Astrocyte (in vitro differentiated cells and primary cell): Measurements from ENCODE around the gene CYGB. TPM values are rescaled to one million over a fixed set of nuclear protein-coding genes. Genes with fewer than 3 reads are reported as not detected.
A peak's percentile ranks its signal among the peaks of the same experiment; 100 is the strongest.
"Not testable (repeated sequence)": the region's sequence is repeated elsewhere in the genome, so short reads cannot be mapped to it uniquely, and the experiment has no call there.

Experiments used
- DNase-seq: peaks from one replicate; pipeline ENCODE4 v3.0.0-alpha.2; 2010; ENCODE audit warnings: low read depth
- FAIRE-seq: peaks from 2 replicates; lab custom pipeline; 2011; peaks lifted over from hg19 to GRCh38; lab: Jason Lieb, UNC
- H2AFZ ChIP-seq: 2 replicates; pipeline ENCODE4 v1.6.0; 2012; ENCODE audit warnings: low read depth, low read length, inconsistent platforms
- H3K27ac ChIP-seq: 2 replicates; pipeline ENCODE4 v1.5.1; 2011; ENCODE audit warnings: low read depth, low read length, inconsistent platforms
- H3K27me3 ChIP-seq: 2 replicates; pipeline ENCODE4 v1.6.0; 2011; ENCODE audit warnings: low read length, inconsistent platforms; ENCODE audit not compliant: insufficient read depth
- H3K36me3 ChIP-seq: 2 replicates; pipeline ENCODE4 v1.5.1; 2011; ENCODE audit warnings: low read length, inconsistent platforms; ENCODE audit not compliant: insufficient read depth
- H3K4me1 ChIP-seq: 2 replicates; pipeline ENCODE4 v1.5.1; 2011; ENCODE audit warnings: low read length, inconsistent platforms; ENCODE audit not compliant: insufficient read depth
- H3K4me2 ChIP-seq: 2 replicates; pipeline ENCODE4 v1.6.0; 2012; ENCODE audit warnings: low read length, inconsistent platforms
- H3K4me3 ChIP-seq: 2 replicates; pipeline ENCODE4 v1.5.1; 2011; ENCODE audit warnings: low read depth, mild to moderate bottlenecking, low read length, inconsistent platforms; ENCODE audit not compliant: insufficient read depth
- H3K79me2 ChIP-seq: 2 replicates; pipeline ENCODE4 v1.6.0; 2012; ENCODE audit warnings: mild to moderate bottlenecking, low read length, inconsistent platforms; ENCODE audit not compliant: insufficient read depth
- H3K9ac ChIP-seq: 2 replicates; pipeline ENCODE4 v1.6.0; 2012; ENCODE audit warnings: mild to moderate bottlenecking, low read length, inconsistent platforms
- H3K9me3 ChIP-seq: 2 replicates; pipeline ENCODE4 v1.5.1; 2012; ENCODE audit warnings: low read depth, mild to moderate bottlenecking, low read length, inconsistent platforms; ENCODE audit not compliant: insufficient read depth
- H4K20me1 ChIP-seq: 2 replicates; pipeline ENCODE4 v1.6.0; 2012; ENCODE audit warnings: low read length, inconsistent platforms; ENCODE audit not compliant: insufficient read depth
- H3K27ac Mint-ChIP-seq: one replicate; pipeline ENCODE4 v1.8.0; 2021; ENCODE audit warnings: mild to moderate bottlenecking, mixed read lengths; ENCODE audit not compliant: unreplicated experiment
- H3K27me3 Mint-ChIP-seq: one replicate; pipeline ENCODE4 v1.8.0; 2021; ENCODE audit warnings: low read depth, mixed read lengths; ENCODE audit not compliant: unreplicated experiment
- H3K36me3 Mint-ChIP-seq: one replicate; pipeline ENCODE4 v1.8.0; 2021; ENCODE audit warnings: low read depth, mixed read lengths; ENCODE audit not compliant: unreplicated experiment
- H3K4me1 Mint-ChIP-seq: one replicate; pipeline ENCODE4 v1.8.0; 2021; ENCODE audit warnings: low read depth, mixed read lengths; ENCODE audit not compliant: unreplicated experiment
- H3K4me3 Mint-ChIP-seq: one replicate; pipeline ENCODE4 v1.8.0; 2021; ENCODE audit warnings: mild to moderate bottlenecking, moderate library complexity, mixed read lengths; ENCODE audit not compliant: unreplicated experiment
- H3K9me3 Mint-ChIP-seq: one replicate; pipeline ENCODE4 v1.8.0; 2021; ENCODE audit warnings: mild to moderate bottlenecking, mixed read lengths; ENCODE audit not compliant: unreplicated experiment
- EZH2 ChIP-seq: IDR thresholded peaks from 2 replicates; pipeline ENCODE4 v1.6.1; 2012; ENCODE audit warnings: mild to moderate bottlenecking, low read length, inconsistent platforms; ENCODE audit not compliant: insufficient read depth
- total RNA-seq: library from RNA; stranded (reverse); gene quantifications from 2 replicates; pipeline ENCODE4 v1.2.1, GENCODE V29; 2021
- TF ChIP-seq, protein P1 (sequence below): IDR thresholded peaks from 2 replicates; pipeline ENCODE4 v1.5.1; 2011; ENCODE audit warnings: low read depth, mild to moderate bottlenecking, inconsistent platforms, low read length, moderate library complexity; ENCODE audit not compliant: insufficient read depth

Gene CYGB
- total RNA-seq, 1 donor from 2014 or later = 29.2 TPM

DNA sequence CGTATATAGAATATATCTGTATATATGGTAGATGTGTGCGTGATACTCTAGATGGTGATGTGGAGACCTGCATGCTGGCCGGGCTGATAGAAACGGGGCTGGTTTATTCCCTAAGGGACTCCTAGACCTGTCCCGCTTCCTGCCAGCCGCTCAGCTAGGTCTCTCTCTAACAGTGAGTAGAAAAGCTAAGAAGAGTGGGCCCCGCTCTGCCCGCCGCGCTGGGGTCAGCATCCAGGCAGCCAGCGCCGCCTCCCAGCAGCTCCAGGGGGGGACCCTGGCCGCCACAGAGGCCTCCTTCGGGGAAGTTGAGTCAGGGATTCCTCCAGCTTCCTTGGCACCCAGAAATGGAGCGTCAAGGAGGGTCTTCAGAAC, 9.4 kb downstream of the CYGB start:
- peaks cover 3% of the 10 kb centered on the region for H3K36me3 Mint-ChIP-seq
- H4K20me1 ChIP-seq = no peaks in the 10 kb centered on the region
- H3K4me1 ChIP-seq = peaks cover 50% of the 10 kb centered on the region
- H3K4me2 ChIP-seq = peak overlapping the region; percentile 77
- H3K9me3 ChIP-seq = no peaks in the 10 kb centered on the region
- DNase-seq (no peak), FAIRE-seq (no peak)
- H3K9me3 Mint-ChIP-seq = no peaks in the 10 kb centered on the region
- no peak overlapping the region for H3K4me3 ChIP-seq
- H2AFZ ChIP-seq = no peak overlapping the region
- H3K27me3 ChIP-seq = no peaks in the 10 kb centered on the region
- H3K27ac ChIP-seq = peak overlapping the region; percentile 2
- H3K4me3 Mint-ChIP-seq = no peak overlapping the region
- peaks cover 19% of the 10 kb centered on the region for H3K4me1 Mint-ChIP-seq
- H3K27ac Mint-ChIP-seq = no peak overlapping the region
- no peak overlapping the region for H3K9ac ChIP-seq
- no peaks in the 10 kb centered on the region for H3K79me2 ChIP-seq
- no peak for TF ChIP-seq EZH2
- TF ChIP-seq, protein P1, sequence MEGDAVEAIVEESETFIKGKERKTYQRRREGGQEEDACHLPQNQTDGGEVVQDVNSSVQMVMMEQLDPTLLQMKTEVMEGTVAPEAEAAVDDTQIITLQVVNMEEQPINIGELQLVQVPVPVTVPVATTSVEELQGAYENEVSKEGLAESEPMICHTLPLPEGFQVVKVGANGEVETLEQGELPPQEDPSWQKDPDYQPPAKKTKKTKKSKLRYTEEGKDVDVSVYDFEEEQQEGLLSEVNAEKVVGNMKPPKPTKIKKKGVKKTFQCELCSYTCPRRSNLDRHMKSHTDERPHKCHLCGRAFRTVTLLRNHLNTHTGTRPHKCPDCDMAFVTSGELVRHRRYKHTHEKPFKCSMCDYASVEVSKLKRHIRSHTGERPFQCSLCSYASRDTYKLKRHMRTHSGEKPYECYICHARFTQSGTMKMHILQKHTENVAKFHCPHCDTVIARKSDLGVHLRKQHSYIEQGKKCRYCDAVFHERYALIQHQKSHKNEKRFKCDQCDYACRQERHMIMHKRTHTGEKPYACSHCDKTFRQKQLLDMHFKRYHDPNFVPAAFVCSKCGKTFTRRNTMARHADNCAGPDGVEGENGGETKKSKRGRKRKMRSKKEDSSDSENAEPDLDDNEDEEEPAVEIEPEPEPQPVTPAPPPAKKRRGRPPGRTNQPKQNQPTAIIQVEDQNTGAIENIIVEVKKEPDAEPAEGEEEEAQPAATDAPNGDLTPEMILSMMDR = no peak
- no peaks in the 10 kb centered on the region for H3K36me3 ChIP-seq
- peaks cover 2% of the 10 kb centered on the region for H3K27me3 Mint-ChIP-seq

- H3K27me3 ChIP-seq = no peaks in the 10 kb centered on the region
- peak overlapping the region; percentile 18 for H3K9ac ChIP-seq
- Mint-ChIP-seq H3K9me3 (no peaks in the 10 kb centered on the region), H3K36me3 (peaks cover 3% of the 10 kb centered on the region), H3K4me1 (peaks cover 19% of the 10 kb centered on the region), H3K4me3 (no peak overlapping the region), H3K27me3 (peaks cover 2% of the 10 kb centered on the region), H3K27ac (no peak overlapping the region)
- TF ChIP-seq EZH2 = no peak
- TF ChIP-seq, protein P1 = no peak
- no peaks in the 10 kb centered on the region for H3K9me3 ChIP-seq
- H2AFZ ChIP-seq = peak overlapping the region; percentile 67
- H4K20me1 ChIP-seq = no peaks in the 10 kb centered on the region
- H3K27ac ChIP-seq = no peak overlapping the region
- no peaks in the 10 kb centered on the region for H3K36me3 ChIP-seq
- H3K4me3 ChIP-seq = peak overlapping the region; percentile 12
- peaks cover 50% of the 10 kb centered on the region for H3K4me1 ChIP-seq
- DNase-seq (peak; percentile 83), FAIRE-seq (no peak)
- H3K79me2 ChIP-seq = no peaks in the 10 kb centered on the region
- peak overlapping the region; percentile 77 for H3K4me2 ChIP-seq
These were observed 9.9 kb downstream of the CYGB start for GRCh38 chr17:76527430-76528111.

GRCh38 chr17:76527016-76527415, 10.5 kb downstream of the CYGB start:
- H3K4me3 Mint-ChIP-seq = not testable (repeated sequence)

DNA sequence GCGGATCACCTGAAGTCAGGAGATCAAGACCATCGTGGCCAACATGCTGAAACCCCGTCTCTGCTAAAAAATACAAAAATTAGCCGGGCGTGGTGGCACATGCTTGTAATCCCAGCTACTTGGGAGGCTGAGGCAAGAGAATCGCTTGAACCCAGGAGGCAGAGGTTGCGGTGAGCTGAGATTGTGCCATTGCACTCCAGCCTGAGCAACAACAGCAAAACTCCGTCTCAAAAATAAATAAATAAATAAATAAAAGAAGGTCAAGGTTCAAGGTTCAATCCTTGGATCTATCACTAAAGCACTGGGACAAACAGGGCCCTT, 12.0 kb downstream of the CYGB start:
- not testable (repeated sequence) for H3K9ac ChIP-seq, H3K27ac ChIP-seq, H3K9me3 Mint-ChIP-seq, H3K4me3 Mint-ChIP-seq, H3K9me3 ChIP-seq, H3K36me3 ChIP-seq, H3K36me3 Mint-ChIP-seq, DNase-seq, H3K27ac Mint-ChIP-seq, FAIRE-seq, H3K79me2 ChIP-seq, H4K20me1 ChIP-seq, H3K4me2 ChIP-seq, H3K4me3 ChIP-seq, H3K27me3 ChIP-seq, H2AFZ ChIP-seq
- H3K4me1 ChIP-seq = peaks cover 43% of the 10 kb centered on the region
- Mint-ChIP-seq H3K4me1 (peaks cover 11% of the 10 kb centered on the region), H3K27me3 (peaks cover 11% of the 10 kb centered on the region)

More at GRCh38 chr17:76527016-76527415, 10.5 kb downstream of the CYGB start:
- peaks cover 50% of the 10 kb centered on the region for H3K4me1 ChIP-seq
- FAIRE-seq, H4K20me1 ChIP-seq, H3K79me2 ChIP-seq, H3K9me3 ChIP-seq, H3K27me3 ChIP-seq, H3K36me3 Mint-ChIP-seq, H3K27me3 Mint-ChIP-seq, DNase-seq, H3K9me3 Mint-ChIP-seq, H3K27ac Mint-ChIP-seq, H3K27ac ChIP-seq, H3K4me3 ChIP-seq, H3K36me3 ChIP-seq: not testable (repeated sequence)
- H3K4me1 Mint-ChIP-seq = peaks cover 16% of the 10 kb centered on the region
- peak overlapping the region; percentile 67 for H2AFZ ChIP-seq
- peak overlapping the region; percentile 77 for H3K4me2 ChIP-seq
- H3K9ac ChIP-seq = peak overlapping the region; percentile 18
